Measurements from ENCODE around the gene DBP.

DBP gene

DNA sequence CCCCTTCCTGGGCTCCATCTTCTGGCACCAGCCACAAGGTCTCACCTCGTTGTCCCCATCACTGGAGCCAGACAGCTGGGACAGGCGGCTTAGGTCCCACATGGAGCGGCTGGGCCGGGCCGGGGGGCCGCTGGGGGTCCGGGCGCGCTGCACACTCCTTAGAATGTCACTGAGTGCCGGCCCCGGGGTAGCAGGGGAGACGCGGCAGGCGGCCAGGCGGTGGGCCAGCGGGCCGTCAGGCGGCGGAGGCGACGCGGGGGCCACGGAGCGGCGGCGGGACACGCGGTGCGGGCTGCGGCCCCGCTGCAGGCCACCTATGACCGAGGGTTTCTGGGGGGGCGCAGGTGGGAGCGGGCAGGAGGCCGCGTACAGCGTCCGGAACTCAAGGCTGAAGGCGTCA lies 33.7 kb downstream of the DBP start:
- no peak for TF ChIP-seq SIN3A (IDR thresholded peaks at IDR 0.05; ENCODE audit: borderline replicate concordance, insufficient read depth, low read length)
- TF ChIP-seq, protein P1, sequence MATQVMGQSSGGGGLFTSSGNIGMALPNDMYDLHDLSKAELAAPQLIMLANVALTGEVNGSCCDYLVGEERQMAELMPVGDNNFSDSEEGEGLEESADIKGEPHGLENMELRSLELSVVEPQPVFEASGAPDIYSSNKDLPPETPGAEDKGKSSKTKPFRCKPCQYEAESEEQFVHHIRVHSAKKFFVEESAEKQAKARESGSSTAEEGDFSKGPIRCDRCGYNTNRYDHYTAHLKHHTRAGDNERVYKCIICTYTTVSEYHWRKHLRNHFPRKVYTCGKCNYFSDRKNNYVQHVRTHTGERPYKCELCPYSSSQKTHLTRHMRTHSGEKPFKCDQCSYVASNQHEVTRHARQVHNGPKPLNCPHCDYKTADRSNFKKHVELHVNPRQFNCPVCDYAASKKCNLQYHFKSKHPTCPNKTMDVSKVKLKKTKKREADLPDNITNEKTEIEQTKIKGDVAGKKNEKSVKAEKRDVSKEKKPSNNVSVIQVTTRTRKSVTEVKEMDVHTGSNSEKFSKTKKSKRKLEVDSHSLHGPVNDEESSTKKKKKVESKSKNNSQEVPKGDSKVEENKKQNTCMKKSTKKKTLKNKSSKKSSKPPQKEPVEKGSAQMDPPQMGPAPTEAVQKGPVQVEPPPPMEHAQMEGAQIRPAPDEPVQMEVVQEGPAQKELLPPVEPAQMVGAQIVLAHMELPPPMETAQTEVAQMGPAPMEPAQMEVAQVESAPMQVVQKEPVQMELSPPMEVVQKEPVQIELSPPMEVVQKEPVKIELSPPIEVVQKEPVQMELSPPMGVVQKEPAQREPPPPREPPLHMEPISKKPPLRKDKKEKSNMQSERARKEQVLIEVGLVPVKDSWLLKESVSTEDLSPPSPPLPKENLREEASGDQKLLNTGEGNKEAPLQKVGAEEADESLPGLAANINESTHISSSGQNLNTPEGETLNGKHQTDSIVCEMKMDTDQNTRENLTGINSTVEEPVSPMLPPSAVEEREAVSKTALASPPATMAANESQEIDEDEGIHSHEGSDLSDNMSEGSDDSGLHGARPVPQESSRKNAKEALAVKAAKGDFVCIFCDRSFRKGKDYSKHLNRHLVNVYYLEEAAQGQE (IDR thresholded peaks at IDR 0.05; ENCODE audit: insufficient read depth in 1 of 2, low read depth in 2 of 2, low read length in 2 of 2), result no peak
- TF ChIP-seq FOXP2 (optimal IDR thresholded peaks at IDR 0.05; ENCODE audit: borderline replicate concordance, extremely low read depth, extremely low read length, insufficient read depth), result no peak
- TF ChIP-seq TAF1 (IDR thresholded peaks at IDR 0.05; ENCODE audit: borderline replicate concordance, insufficient read depth, low read length), result no peak
- TF ChIP-seq POLR2AphosphoS5 (IDR thresholded peaks at IDR 0.05; ENCODE audit: low read depth, low read length), result no peak

DNA sequence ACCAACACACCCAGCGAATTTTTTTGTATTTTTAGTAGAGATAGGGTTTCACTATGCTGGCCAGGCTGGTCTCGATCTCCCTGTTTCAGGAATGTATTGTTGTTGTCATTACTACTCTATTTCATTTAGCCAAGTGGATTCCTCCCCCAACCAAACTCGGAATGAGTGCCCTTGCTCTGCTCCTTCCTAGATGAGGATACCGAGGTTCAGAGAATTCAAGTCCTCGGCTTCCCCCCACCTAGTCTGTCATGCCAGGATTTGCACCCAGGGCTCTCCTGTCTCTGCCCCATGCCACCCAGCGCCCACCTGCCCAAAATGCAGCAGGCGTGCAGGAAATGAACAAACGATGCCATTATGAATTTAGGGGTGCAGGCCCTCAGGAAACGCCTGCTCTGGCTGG lies 34.2 kb downstream of the DBP start:
- TF ChIP-seq FOXP2 (optimal IDR thresholded peaks at IDR 0.05; ENCODE audit: borderline replicate concordance, extremely low read depth, extremely low read length, insufficient read depth) (no peak), POLR2AphosphoS5 (IDR thresholded peaks at IDR 0.05; ENCODE audit: low read depth, low read length) (no peak), SIN3A (IDR thresholded peaks at IDR 0.05; ENCODE audit: borderline replicate concordance, insufficient read depth, low read length) (no peak)
- TF ChIP-seq, protein P1 (IDR thresholded peaks at IDR 0.05; ENCODE audit: insufficient read depth in 1 of 2, low read depth in 2 of 2, low read length in 2 of 2), result no peak

DNA sequence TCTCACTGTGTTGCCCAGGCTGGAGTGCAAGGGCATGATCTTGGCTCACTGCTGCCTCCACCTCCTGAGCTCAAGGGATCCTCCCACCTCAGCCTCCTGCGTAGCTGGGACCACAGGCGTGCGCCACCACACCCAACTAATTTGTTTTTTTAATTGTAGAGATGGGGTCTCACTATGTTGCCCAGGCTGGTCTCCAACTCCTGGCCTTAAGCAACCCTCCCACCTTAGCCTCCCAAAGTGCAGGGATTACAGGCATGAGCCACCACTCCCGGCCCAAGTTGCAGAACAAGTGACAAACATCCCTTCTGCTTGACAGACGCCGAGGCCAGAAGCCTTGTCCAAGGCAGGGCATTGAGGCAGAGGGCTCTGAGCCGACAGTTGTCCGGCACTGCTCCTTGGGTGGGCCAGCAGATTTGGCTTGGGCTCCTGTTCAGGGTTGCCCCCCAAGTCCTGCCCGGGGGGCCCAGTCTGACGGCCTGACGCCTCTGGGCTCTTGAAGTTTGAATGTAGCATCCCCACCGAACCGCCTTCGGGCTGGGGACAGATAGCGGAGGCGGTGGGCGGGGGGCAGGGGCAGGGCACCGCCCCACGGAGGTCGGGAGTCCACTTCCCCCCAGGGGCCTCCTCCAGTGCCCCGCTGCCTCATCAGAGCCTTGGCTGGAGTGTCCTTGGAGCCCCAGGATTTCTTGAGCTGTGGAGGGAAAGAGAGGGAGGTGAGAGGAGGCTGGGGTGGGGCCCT lies 36.3 kb downstream of the DBP start:
- TF ChIP-seq POLR2AphosphoS5 (IDR thresholded peaks at IDR 0.05; ENCODE audit: low read depth, low read length), result no peak
- TF ChIP-seq, protein P1 (IDR thresholded peaks at IDR 0.05; ENCODE audit: insufficient read depth in 1 of 2, low read depth in 2 of 2, low read length in 2 of 2), result no peak
- TF ChIP-seq TAF1 (IDR thresholded peaks at IDR 0.05; ENCODE audit: borderline replicate concordance, insufficient read depth, low read length), result no peak
- no peak for TF ChIP-seq FOXP2 (optimal IDR thresholded peaks at IDR 0.05; ENCODE audit: borderline replicate concordance, extremely low read depth, extremely low read length, insufficient read depth)
- no peak for TF ChIP-seq SIN3A (IDR thresholded peaks at IDR 0.05; ENCODE audit: borderline replicate concordance, insufficient read depth, low read length)

DNA sequence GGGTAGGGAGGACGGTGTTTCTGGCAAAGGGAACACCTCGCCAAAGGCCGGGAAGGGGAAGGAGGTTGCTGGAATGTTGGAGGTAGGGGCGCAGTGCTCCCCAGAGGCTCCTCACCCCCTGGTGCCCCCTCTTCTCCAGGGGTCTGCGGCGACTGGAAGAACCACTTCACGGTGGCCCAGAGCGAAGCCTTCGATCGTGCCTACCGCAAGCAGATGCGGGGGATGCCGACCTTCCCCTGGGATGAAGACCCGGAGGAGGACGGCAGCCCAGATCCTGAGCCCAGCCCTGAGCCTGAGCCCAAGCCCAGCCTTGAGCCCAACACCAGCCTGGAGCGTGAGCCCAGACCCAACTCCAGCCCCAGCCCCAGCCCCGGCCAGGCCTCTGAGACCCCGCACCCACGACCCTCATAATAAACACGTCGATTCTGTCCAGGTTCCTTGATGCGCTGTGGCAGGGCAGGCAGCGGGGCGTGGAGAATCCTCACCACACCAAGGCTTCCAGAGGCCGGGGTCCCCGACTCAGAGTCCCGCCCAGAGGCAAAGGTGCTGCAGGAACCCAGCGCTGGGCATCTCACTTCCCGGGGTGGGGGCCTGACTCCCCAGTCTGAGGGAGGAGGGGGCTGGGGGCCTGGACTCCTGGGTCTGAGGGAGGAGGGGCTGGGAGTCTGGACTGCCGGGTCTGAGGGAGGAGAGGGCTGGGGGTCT lies 38.0 kb downstream of the DBP start:
- TF ChIP-seq FOXP2 (optimal IDR thresholded peaks at IDR 0.05; ENCODE audit: borderline replicate concordance, extremely low read depth, extremely low read length, insufficient read depth) (no peak), POLR2AphosphoS5 (IDR thresholded peaks at IDR 0.05; ENCODE audit: low read depth, low read length) (no peak), TAF1 (IDR thresholded peaks at IDR 0.05; ENCODE audit: borderline replicate concordance, insufficient read depth, low read length) (no peak)
- TF ChIP-seq, protein P1 (IDR thresholded peaks at IDR 0.05; ENCODE audit: insufficient read depth in 1 of 2, low read depth in 2 of 2, low read length in 2 of 2), result no peak
